HEK293 (cell line): ENCODE data around the gene KIF26B.

Source experiments
- CTCF ChIA-PET: fragments of 350-600 bp; formaldehyde crosslinking; extraction: SDS; loops from one replicate; lab custom pipeline; 2021; ENCODE audit warnings: antibody characterized with exemption; lab: Yijun Ruan, JAX
- POLR2A ChIA-PET: fragments of 300-600 bp; formaldehyde crosslinking; extraction: SDS; loops from one replicate; lab custom pipeline; 2020; ENCODE audit warnings: antibody characterized with exemption, inconsistent platforms; lab: Yijun Ruan, JAX
- H3K27ac ChIP-seq: fragments of 200-500 bp; sonication (Bioruptor generic); 2 replicates; pipeline ENCODE4 v1.5.1; 2014; ENCODE audit warnings: low read depth, low read length, control low read depth, inconsistent platforms; ENCODE audit errors: extremely low read depth
- H3K36me3 ChIP-seq, 2 experiments: fragments of 200-500 bp in 1 of 2; sonication (Bioruptor generic) in 1 of 2; 1 replicate in 1 of 2; 2 replicates in 1 of 2; pipeline ENCODE4 v1.5.1; 2014 to 2017; ENCODE audit warnings: inconsistent platforms in 2 of 2, low read length in 2 of 2; ENCODE audit not compliant: control insufficient read depth in 2 of 2, insufficient read depth in 1 of 2
- H3K4me1 ChIP-seq: fragments of 200-500 bp; sonication (Bioruptor generic); 2 replicates; pipeline ENCODE4 v1.5.1; 2014; ENCODE audit warnings: mild to moderate bottlenecking, low read length, inconsistent platforms; ENCODE audit not compliant: control insufficient read depth, insufficient read depth
- H3K4me3 ChIP-seq: 2 replicates; pipeline ENCODE4 v1.5.1; 2011; ENCODE audit warnings: low read depth, mild to moderate bottlenecking, control low read depth, low read length, moderate library complexity
- H3K9me3 ChIP-seq: fragments of 200-500 bp; sonication (Bioruptor generic); 2 replicates; pipeline ENCODE4 v1.5.1; 2014; ENCODE audit warnings: low read depth, low read length, inconsistent platforms; ENCODE audit not compliant: control insufficient read depth, insufficient read depth
- BCL11B ChIP-seq: fragments of 450-650 bp; formaldehyde crosslinking; IDR thresholded peaks from 2 replicates; pipeline ENCODE4 v1.5.1; 2016; ENCODE audit warnings: low read depth, missing biosample characterization, missing genetic modification characterization
- HIC1 ChIP-seq: fragments of 450-650 bp; formaldehyde crosslinking; IDR thresholded peaks from 2 replicates; pipeline ENCODE4 v1.5.1; 2016; ENCODE audit warnings: missing biosample characterization, missing genetic modification characterization
- HOXC10 ChIP-seq: sonication (generic); formaldehyde crosslinking; IDR thresholded peaks from 2 replicates; pipeline ENCODE4 v1.8.1; 2023; ENCODE audit warnings: mild to moderate bottlenecking, missing genetic modification reagents
- IKZF3 ChIP-seq: fragments of 450-650 bp; IDR thresholded peaks from 2 replicates; pipeline ENCODE4 v1.5.0; 2018; ENCODE audit warnings: missing biosample characterization, mild to moderate bottlenecking, missing genetic modification characterization, moderate library complexity
- KLF16 ChIP-seq: fragments of 450-650 bp; formaldehyde crosslinking; IDR thresholded peaks from 2 replicates; pipeline ENCODE4 v1.5.1; 2017; ENCODE audit warnings: missing biosample characterization, missing genetic modification characterization
- MYNN ChIP-seq: fragments of 450-650 bp; formaldehyde crosslinking; IDR thresholded peaks from 2 replicates; pipeline ENCODE4 v1.5.1; 2016; ENCODE audit warnings: missing biosample characterization, missing genetic modification characterization, borderline replicate concordance
- RBAK ChIP-seq: fragments of 450-650 bp; formaldehyde crosslinking; IDR thresholded peaks from 2 replicates; pipeline ENCODE4 v1.5.1; 2016; ENCODE audit warnings: missing biosample characterization, missing genetic modification characterization
- YY1 ChIP-seq: fragments of 450-650 bp; formaldehyde crosslinking; IDR thresholded peaks from 2 replicates; pipeline ENCODE4 v1.5.1; 2018; ENCODE audit warnings: missing biosample characterization, missing genetic modification characterization
- YY2 ChIP-seq: fragments of 450-650 bp; formaldehyde crosslinking; IDR thresholded peaks from 2 replicates; pipeline ENCODE4 v1.5.1; 2016; ENCODE audit warnings: missing biosample characterization, missing genetic modification characterization
- ZEB2 ChIP-seq: fragments of 450-650 bp; formaldehyde crosslinking; IDR thresholded peaks from 2 replicates; pipeline ENCODE4 v1.5.1; 2016; ENCODE audit warnings: missing biosample characterization, missing genetic modification characterization
- ZFP3 ChIP-seq: fragments of 450-650 bp; formaldehyde crosslinking; IDR thresholded peaks from 2 replicates; pipeline ENCODE4 v1.5.1; 2016; ENCODE audit warnings: low read depth, missing biosample characterization, missing genetic modification characterization
- ZNF10 ChIP-seq: fragments of 450-650 bp; formaldehyde crosslinking; IDR thresholded peaks from 2 replicates; pipeline ENCODE4 v1.5.1; 2017; ENCODE audit warnings: missing biosample characterization, missing genetic modification characterization
- ZNF112 ChIP-seq: fragments of 450-650 bp; formaldehyde crosslinking; IDR thresholded peaks from 2 replicates; pipeline ENCODE4 v1.5.0; 2017; ENCODE audit warnings: missing biosample characterization, missing genetic modification characterization
- ZNF146 ChIP-seq: fragments of 450-650 bp; formaldehyde crosslinking; IDR thresholded peaks from 2 replicates; pipeline ENCODE4 v1.5.1; 2016; ENCODE audit warnings: missing biosample characterization, missing genetic modification characterization
- ZNF174 ChIP-seq: fragments of 450-650 bp; formaldehyde crosslinking; IDR thresholded peaks from 2 replicates; pipeline ENCODE4 v1.5.0; 2017; ENCODE audit warnings: missing biosample characterization, mild to moderate bottlenecking, missing genetic modification characterization
- ZNF202 ChIP-seq: fragments of 450-650 bp; formaldehyde crosslinking; IDR thresholded peaks from 2 replicates; pipeline ENCODE4 v1.5.1; 2016; ENCODE audit warnings: missing biosample characterization, missing genetic modification characterization, borderline replicate concordance
- ZNF335 ChIP-seq: fragments of 450-650 bp; formaldehyde crosslinking; conservative IDR thresholded peaks from 2 replicates; pipeline ENCODE4 v1.5.1; 2016; ENCODE audit warnings: missing biosample characterization, missing genetic modification characterization
- ZNF341 ChIP-seq: fragments of 450-650 bp; formaldehyde crosslinking; IDR thresholded peaks from 2 replicates; pipeline ENCODE4; 2016; ENCODE audit warnings: low read depth, missing biosample characterization, missing genetic modification characterization
- ZNF423 ChIP-seq: fragments of 450-650 bp; formaldehyde crosslinking; IDR thresholded peaks from 2 replicates; pipeline ENCODE4 v1.5.1; 2016; ENCODE audit warnings: missing biosample characterization, missing genetic modification characterization
- ZNF501 ChIP-seq: fragments of 450-650 bp; formaldehyde crosslinking; IDR thresholded peaks from 2 replicates; pipeline ENCODE4 v1.5.1; 2016; ENCODE audit warnings: missing biosample characterization, missing genetic modification characterization
- ZNF530 ChIP-seq: fragments of 450-650 bp; formaldehyde crosslinking; IDR thresholded peaks from 2 replicates; pipeline ENCODE4 v1.5.1; 2016; ENCODE audit warnings: low read depth, missing biosample characterization, missing genetic modification characterization
- ZNF549 ChIP-seq: fragments of 450-650 bp; IDR thresholded peaks from 2 replicates; pipeline ENCODE4 v1.5.1; 2018; ENCODE audit warnings: missing biosample characterization, missing genetic modification characterization, mild to moderate bottlenecking, inconsistent platforms, moderate library complexity
- ZNF561 ChIP-seq: fragments of 450-650 bp; IDR thresholded peaks from 2 replicates; pipeline ENCODE4 v1.5.1; 2018; ENCODE audit warnings: missing biosample characterization, missing genetic modification characterization, borderline replicate concordance
- ZNF629 ChIP-seq: fragments of 450-650 bp; formaldehyde crosslinking; IDR thresholded peaks from 2 replicates; pipeline ENCODE4 v1.5.1; 2017; ENCODE audit warnings: missing biosample characterization, missing genetic modification characterization
- ZNF639 ChIP-seq: fragments of 450-650 bp; formaldehyde crosslinking; IDR thresholded peaks from 2 replicates; pipeline ENCODE4 v1.5.1; 2016; ENCODE audit warnings: missing biosample characterization, missing genetic modification characterization
- ZNF768 ChIP-seq: fragments of 450-650 bp; formaldehyde crosslinking; IDR thresholded peaks from 2 replicates; pipeline ENCODE4 v1.5.1; 2018; ENCODE audit warnings: missing biosample characterization, mild to moderate bottlenecking, missing genetic modification characterization
- ZNF830 ChIP-seq: fragments of 450-650 bp; IDR thresholded peaks from 2 replicates; pipeline ENCODE4 v1.5.0; 2018; ENCODE audit warnings: missing biosample characterization, missing genetic modification characterization, low read depth, mild to moderate bottlenecking, moderate library complexity
- TF ChIP-seq, protein P1 (sequence below): fragments of 450-650 bp; formaldehyde crosslinking; IDR thresholded peaks from 2 replicates; pipeline ENCODE4 v1.5.1; 2017; ENCODE audit warnings: missing biosample characterization, mild to moderate bottlenecking, missing genetic modification characterization, moderate library complexity
- TF ChIP-seq, protein P2 (sequence below): fragments of 450-650 bp; formaldehyde crosslinking; IDR thresholded peaks from 2 replicates; pipeline ENCODE4 v1.5.1; 2017; ENCODE audit warnings: missing biosample characterization, missing genetic modification characterization

KIF26B gene

DNA sequence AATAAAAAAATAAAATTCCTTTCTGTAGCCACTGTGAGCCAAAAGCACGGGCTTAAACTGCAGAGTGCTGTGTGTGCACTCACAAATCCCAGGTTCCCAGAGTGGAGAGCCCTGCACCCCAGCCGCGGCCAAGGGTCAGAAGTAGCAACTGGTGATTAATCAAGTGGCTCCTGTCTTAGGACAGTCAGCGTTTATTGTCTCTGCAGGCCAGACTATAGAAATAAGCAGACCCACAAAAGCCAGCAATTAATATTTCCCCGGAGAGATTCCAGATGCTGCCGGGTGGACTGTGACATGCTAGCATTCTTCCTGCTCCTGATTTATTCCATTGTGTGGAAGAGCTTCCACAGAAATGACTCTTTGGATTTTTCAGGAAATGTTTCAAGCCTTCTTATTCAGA is 412.2 kb downstream of the KIF26B start:
- no peaks in the 10 kb centered on the region for H3K4me1 ChIP-seq
- no peaks in the 10 kb centered on the region for H3K36me3 ChIP-seq
- no peak overlapping the region for H3K4me3 ChIP-seq
- no peak for TF ChIP-seq HIC1 (tag by site-specific recombination)
- no peak for TF ChIP-seq ZNF639 (tag by site-specific recombination)
- TF ChIP-seq ZNF561 (tag by site-specific recombination): no peak
- TF ChIP-seq ZNF146 (tag by site-specific recombination): no peak
- TF ChIP-seq MYNN (tag by site-specific recombination): no peak
- TF ChIP-seq, protein P1, sequence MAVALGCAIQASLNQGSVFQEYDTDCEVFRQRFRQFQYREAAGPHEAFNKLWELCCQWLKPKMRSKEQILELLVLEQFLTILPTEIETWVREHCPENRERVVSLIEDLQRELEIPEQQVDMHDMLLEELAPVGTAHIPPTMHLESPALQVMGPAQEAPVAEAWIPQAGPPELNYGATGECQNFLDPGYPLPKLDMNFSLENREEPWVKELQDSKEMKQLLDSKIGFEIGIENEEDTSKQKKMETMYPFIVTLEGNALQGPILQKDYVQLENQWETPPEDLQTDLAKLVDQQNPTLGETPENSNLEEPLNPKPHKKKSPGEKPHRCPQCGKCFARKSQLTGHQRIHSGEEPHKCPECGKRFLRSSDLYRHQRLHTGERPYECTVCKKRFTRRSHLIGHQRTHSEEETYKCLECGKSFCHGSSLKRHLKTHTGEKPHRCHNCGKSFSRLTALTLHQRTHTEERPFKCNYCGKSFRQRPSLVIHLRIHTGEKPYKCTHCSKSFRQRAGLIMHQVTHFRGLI: no peak
- no peak for TF ChIP-seq ZNF423 (tag by site-specific recombination)
- TF ChIP-seq HOXC10 (CRISPR knock-in tag): no peak
- no peak for TF ChIP-seq IKZF3 (tag by site-specific recombination)
- no peak for TF ChIP-seq ZNF501 (tag by site-specific recombination)
- TF ChIP-seq ZNF549 (tag by site-specific recombination): no peak
- no peak for TF ChIP-seq ZNF629
- no peak overlapping the region for H3K27ac ChIP-seq
- no peaks in the 10 kb centered on the region for H3K9me3 ChIP-seq
- CTCF ChIA-PET: no interaction called here
- POLR2A ChIA-PET: no interaction called here

DNA sequence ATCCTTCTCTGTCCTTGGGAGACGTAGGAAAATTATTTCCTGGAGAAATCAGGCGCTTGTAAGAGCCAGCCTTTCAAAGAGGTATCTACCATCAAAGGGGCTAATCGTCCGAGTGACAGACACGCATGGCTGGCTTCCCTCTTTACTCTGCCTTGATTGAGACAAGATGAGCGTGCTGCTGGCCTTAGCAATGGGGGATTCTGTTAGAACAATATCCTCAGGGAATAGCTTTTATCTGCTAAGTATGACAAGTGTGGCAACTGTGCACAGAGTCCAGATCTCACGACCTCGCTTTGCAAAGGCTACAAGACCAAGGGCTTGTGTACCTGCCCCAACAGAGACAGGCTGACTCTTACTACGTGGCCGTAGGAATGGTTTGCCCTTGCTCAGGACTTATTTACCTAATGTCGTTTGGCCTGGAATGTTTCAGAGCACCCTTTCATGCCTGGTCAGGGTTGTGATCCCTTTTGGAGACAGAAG is 417.1 kb downstream of the KIF26B start:
- CTCF ChIA-PET: no interaction called here
- Histone ChIP-seq H3K36me3 (no peaks in the 10 kb centered on the region), H3K4me3 (no peak overlapping the region)
- TF ChIP-seq ZNF174 (tag by site-specific recombination) (no peak), YY1 (tag by site-specific recombination) (no peak), ZFP3 (tag by site-specific recombination) (no peak), ZNF341 (tag by site-specific recombination) (no peak), YY2 (tag by site-specific recombination) (no peak), ZNF530 (tag by site-specific recombination) (no peak), ZNF335 (tag by site-specific recombination) (no peak), BCL11B (tag by site-specific recombination) (no peak), ZNF830 (tag by site-specific recombination) (no peak), KLF16 (tag by site-specific recombination) (no peak), ZNF202 (tag by site-specific recombination) (no peak), ZEB2 (no peak), ZNF112 (tag by site-specific recombination) (no peak), ZNF768 (no peak), ZNF10 (tag by site-specific recombination) (no peak), RBAK (tag by site-specific recombination) (no peak)
- TF ChIP-seq, protein P2, sequence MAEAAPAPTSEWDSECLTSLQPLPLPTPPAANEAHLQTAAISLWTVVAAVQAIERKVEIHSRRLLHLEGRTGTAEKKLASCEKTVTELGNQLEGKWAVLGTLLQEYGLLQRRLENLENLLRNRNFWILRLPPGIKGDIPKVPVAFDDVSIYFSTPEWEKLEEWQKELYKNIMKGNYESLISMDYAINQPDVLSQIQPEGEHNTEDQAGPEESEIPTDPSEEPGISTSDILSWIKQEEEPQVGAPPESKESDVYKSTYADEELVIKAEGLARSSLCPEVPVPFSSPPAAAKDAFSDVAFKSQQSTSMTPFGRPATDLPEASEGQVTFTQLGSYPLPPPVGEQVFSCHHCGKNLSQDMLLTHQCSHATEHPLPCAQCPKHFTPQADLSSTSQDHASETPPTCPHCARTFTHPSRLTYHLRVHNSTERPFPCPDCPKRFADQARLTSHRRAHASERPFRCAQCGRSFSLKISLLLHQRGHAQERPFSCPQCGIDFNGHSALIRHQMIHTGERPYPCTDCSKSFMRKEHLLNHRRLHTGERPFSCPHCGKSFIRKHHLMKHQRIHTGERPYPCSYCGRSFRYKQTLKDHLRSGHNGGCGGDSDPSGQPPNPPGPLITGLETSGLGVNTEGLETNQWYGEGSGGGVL (tag by site-specific recombination): no peak
- TF ChIP-seq, all 188 proteins: peak for 0
- Histone ChIP-seq H3K27ac (no peak overlapping the region), H3K9me3 (no peaks in the 10 kb centered on the region), H3K4me1 (no peaks in the 10 kb centered on the region)
- POLR2A ChIA-PET: no interaction called here
